Activated CD4-positive, alpha-beta T cell treated with anti-CD3 and anti-CD28 coated beads, Interleukin-2, amount 50 U/mL, for 1 hour (primary cell): ENCODE results near the gene RAB3IP.

Experiments
- DNase-seq: peaks from one replicate; pipeline ENCODE4 v3.0.0-alpha.2; 2020

The RAB3IP gene, protein sequence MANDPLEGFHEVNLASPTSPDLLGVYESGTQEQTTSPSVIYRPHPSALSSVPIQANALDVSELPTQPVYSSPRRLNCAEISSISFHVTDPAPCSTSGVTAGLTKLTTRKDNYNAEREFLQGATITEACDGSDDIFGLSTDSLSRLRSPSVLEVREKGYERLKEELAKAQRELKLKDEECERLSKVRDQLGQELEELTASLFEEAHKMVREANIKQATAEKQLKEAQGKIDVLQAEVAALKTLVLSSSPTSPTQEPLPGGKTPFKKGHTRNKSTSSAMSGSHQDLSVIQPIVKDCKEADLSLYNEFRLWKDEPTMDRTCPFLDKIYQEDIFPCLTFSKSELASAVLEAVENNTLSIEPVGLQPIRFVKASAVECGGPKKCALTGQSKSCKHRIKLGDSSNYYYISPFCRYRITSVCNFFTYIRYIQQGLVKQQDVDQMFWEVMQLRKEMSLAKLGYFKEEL

DNA sequence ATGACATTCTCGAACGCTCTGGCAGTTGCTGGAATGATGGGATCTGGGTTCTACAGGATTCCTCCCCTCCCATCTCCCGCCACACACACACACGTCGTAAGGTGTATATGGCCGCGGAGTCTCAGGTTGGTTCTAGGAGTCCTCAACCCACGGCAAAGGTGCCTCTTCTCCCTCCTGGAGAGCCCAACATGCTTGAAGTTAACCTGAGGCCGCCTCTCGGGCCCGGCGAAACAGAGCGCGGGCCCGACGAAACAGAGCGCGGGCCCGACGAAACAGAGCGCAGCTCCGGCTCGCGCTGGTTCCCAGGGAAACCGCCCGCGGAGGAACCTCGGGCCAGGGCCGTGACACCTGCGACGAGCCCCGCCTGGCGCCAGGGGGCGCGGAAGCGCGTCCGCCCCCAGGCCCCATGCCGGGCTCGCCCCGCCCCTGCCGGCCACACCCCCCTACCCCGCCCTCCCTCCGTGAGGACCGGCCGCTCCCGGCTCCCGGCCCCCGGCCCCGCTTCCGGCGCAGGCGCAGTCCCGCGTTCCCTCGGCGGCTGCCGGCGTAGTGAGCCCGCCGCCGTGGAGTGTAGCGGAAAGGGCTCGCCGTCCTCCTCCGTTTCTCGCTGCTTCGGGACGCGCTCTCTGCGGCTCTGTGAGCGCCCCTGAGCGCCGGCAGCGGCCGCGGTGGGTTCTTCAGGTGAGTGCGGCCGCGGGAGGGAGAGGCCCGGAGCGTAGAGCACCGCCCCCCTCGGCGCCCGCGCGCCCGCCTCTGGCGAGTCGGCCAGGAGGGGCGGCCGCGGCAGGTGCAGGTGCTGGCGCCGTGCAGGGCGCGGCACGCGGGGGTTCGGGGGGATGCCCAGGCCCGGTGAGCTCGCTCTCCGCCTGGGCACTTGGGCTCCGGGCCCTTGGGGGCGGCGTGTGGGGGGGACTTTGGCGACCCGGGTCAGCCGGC, at the start of gene RAB3IP:
Gene RAB3IP (plus strand): TSS at position 510 of the 936 bp plus-strand sequence. CDS start 16,549 bp downstream, outside the sequence.
- DNase-seq: peak; percentile 90

DNA sequence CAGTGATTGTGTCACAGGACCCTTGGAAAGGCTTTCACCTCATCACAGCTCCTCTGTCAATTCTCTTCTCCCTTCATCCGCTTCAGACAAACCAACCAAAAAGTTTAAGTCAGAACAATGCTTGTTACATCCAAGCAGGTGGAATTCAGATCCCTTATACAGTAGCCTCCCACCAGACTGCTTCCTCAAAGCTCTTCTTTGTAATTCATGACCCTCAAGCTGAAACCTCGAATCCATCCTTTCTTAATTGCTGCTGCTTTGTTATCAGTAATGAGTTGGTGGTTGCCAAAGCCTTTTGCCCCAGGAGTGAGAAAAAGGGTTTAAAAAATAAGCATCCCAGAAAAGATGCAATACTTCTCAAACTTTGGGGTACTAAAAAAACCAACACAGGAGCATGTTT, 49.0 kb upstream of the RAB3IP start:
- DNase-seq: no peak

DNA sequence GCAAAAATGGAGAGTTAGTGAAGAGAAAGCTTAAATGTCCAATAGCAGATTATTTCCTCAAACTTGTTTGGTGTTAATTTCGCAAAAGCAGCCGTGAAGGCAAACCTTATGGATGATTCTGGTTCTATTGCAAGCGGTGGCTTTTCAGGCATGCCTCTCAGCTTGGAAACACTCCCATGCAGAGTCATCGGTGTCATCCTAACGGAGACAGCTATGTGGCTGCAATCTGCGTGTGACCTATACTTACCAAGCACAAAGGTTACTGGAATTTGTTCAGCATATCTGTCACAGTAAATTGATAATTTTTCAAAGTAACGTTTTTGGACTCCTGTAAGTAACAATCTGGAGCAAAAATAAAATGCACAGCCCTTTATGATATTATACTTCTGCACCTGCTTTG, 44.5 kb upstream of the RAB3IP start:
- DNase-seq: no peak

DNA sequence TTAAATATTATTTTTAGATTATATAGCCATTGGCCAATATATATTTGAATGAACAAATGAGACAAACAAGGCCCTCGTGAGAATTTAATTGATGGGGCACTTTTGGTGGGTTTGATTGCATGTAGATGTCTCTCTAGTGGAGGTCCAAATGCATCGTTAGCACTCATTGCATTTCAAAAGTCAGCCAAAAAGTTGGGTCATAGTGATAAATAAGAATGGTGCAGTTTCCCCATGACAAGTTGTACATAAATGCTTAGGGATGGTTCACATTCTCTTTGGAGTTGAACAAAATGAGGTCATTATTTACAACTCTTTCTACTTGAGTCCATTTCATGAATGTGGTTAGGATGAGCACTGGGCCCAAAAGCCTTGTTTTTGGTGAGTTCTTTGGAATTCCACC, 40.6 kb upstream of the RAB3IP start:
- no peak for DNase-seq

DNA sequence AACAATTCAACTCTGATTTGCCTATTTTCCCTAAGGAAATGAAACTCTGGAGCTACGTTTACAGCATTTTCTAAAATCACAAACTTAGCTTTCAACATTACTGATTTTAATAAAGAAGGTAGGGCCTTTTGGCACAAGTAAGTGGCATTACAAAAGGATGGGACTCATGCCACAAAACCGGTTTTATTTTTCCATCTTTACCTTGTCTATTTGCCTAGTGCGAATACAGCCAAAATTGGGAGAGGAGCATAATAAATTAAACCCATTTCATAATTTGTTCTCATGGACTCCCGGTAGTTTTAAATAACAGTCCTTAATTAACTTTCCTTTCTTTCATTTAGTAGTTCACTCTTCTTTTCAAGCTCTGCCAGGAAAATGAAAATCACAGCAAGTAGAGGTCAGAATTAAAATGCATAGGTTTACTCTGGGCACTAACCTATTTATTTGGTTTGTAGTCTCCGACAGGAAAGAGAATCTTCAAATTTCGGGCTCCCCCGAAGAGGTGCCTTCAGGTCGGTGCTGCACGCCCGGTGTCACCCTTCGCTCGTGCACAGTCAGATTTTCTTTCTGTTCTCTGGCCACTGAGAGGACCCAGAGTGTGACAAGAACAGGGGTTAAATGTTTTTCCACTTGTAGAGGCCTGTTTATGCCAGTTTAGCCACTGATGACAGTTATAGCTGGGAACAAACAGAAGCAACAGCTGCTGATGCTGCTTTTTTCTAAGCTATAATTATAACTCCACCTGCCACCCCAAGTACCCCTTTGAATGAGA, 39.7 kb upstream of the RAB3IP start, which contains the start of gene BEST3:
Gene BEST3 (minus strand): TSS at position 535 of the 772 bp plus-strand sequence. CDS start 1,505 bp downstream, outside the sequence.
- no peak for DNase-seq

DNA sequence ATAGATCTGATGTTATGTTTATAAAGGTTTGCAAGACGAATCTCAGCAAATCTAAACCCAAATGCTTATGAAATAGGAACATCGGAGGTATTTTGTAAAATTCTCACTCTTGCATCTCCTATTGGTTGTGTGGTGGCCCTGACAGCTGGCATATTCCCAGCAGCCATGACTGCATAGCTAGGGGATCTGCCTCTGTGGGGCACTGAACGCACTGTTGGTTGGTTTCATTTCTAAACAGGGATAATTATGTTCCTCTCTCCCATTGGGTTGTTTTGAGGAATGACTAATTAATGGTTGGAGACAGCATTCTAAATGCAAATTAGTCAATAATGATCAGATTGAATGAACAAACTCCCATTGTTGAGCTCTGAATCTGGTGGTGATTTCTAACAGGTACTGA, 36.8 kb upstream of the RAB3IP start:
- DNase-seq: no peak

DNA sequence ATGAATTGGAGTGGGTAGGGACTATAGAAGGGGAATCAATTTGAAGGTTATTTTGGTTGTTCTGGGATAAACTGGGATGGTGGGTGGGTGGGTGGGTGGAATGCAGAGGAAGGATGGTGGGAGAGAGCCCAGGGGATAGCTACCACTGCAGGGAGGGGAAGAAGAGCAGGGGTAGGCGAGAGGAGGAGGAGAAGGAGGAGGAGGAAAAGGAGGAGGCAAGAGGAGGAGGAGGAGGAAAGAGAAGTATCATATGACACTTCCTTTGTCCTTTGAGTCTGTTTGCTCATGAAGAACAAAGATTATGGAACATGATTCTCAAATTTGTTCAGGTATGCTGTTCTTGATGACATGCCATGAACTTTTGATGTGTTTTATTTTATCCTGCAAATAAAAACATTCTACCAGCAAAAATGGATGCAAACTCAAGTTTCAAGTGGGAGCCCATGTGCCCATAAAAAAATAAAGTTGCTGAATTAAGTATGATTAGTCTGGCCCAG, 35.5 kb upstream of the RAB3IP start:
- no peak for DNase-seq

DNA sequence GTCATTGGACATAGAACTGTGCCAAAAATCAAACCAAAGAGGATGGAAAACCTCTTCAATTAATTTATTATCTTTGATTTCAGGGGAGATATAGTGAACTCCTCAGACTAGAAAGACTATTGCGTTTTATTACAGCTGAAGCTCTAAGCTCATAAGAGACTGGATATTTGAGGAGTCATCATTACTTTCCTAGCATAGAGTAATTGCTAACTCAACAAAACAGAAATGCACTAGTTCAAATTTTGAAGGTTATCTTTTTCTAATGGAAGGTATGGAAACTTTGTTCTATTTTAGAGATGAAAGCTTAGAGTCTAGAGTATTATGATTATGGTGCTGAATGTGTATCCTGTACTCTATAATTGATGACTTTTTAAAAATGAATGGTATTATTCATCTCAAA, 34.3 kb upstream of the RAB3IP start:
- no peak for DNase-seq

DNA sequence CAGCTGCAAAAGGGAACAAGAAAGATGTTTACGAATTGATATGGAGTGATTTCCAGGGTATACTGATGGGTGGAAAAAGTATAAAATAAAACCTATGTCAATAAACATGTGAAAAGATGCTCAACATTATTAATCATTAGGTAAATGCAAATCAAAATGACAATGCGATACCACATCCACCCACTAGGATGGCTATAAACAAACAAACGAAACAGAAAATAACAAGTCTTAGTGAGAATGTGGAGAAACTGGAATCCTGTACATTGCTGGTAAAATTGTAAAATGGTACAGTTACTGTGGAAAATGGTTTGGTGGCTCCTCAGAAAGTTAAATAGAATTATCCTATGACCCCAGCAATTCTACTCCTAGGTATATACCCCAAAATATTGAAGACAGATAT, 30.0 kb upstream of the RAB3IP start:
- DNase-seq: no peak

DNA sequence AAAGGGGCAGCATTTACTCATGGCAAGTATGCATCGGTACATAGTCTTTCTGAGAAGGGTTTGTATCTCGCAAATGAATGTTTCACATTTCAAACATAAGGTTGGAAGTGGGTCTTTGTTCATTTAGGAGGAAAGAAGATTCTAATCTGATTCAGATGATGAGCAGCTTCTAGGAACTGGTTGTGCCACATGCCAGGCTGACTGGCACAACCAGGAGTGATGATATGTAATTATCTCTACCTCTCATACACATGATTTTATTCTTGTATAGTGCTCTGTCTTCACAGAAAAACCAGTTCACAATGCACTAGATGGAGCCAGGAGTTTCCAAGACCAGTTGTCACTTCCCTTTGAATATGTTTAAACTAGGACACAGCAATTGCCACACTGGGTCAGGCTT, 25.8 kb upstream of the RAB3IP start:
- DNase-seq: no peak

DNA sequence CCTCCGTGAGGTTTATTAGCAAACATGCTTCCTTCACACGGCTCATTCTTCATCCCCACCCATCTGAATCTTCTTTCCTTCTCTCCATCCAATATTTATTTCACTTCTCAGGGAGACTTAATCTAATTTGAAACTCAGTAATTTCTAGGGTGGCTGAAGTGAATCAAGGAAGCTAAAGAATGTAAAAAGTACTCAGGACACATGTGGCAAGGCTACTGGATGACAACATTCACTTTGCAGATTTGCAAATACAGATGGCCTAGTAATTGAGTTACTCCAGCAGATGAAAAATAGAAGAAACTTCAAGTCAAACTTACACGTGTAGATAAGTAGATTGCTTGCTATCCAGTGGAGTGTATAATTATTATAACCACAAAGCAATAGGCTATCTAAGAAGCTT, 24.1 kb upstream of the RAB3IP start:
- DNase-seq: no peak

DNA sequence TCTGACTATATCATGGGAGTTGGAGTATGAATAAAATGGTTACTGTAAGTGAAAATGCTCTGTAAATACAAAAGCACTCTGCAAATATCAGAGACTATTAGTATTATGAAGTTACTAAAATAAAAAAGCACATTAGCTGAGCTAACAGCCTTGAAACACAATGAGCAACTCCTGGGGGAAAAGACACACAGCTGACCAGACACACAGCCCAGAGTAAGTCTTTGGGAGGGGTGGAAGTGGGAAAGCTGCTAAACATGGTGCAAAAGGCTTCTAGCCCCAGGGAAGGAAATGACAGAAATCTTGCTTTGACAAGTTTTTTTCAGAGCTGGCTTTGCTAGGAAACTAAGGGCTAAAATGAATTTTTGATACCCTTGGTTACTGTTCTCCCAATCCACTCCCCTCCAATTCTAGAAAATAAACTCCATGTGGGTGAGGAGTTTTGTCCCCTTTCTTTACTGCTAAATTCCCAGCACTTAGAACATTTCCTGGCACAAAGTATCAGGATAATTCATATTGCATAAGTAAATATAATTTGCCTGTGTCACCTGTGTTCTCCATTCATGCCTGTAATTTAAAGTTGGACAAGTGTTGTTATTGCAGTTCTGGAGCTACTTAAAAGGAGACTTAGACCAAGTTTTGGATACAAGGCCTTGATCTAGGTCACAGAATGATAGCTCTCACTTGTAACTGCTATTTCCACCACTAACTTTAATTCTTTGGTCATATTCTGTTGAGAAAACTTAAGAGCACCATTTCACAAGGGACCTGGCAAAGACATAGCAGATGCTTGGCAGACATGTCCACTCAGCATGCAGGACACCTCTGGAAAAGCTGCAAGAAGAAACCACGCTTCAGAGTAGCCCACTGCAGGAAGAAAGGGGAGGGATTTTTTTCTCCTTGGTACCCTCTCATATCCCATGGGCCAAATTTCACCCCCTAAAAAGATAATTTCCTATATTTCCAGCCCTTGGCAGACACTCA, 19.0 kb upstream of the RAB3IP start:
- DNase-seq: no peak

DNA sequence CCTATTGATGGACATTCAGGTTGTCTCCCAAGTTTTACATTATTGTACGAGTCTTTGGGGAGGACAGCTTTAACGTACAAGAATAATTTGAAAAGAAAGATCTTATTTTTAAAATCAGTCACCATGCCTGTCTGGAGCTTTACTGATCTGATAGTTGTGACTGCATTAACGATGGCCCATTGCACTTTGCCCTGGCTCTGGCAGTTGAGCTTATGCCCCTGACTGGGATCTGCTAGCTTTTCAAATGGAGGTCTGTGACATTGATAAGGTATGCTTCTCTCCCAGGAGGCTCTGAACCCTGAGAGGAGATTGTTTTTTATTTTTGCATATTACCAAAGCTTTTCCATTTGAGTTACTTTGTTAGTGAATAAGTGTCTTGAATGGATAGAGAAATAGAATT, 17.9 kb upstream of the RAB3IP start:
- DNase-seq: no peak

DNA sequence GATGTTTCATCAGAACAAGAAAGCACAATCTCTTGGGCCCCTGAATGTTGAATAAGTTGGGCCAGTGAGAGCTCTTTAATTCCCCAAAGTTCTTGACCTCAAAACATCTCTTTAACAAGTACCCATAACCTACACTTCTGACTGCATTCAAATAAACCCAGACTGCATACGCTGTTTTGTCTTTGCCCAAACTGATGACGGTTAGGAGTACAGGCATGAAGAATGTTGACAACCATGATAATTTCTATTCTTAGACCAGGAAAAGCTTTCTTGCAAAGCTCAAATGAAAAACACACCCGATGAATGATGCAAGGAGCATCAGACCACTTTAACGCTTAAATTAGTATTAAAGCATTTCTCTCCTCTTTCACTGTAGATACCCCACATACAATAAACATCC, 11.7 kb upstream of the RAB3IP start:
- DNase-seq: no peak

DNA sequence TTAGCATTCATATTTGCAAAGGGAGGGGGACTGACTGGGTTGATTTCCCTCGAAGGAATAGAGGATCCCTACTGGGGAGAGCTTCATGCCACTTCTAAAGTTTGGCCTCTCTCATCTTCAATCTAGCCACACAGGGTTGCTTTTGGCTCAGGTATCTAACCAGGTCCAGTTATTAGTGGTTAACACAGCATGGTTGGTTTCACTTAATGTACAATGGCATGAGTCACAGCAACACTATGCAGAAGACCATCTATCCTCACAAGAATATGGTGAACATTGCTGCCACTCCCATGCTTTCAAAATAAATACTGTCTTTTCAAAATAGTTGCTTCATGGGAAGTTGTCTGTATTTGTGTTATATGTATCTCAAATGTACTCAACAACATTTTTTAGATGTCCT, 6.6 kb upstream of the RAB3IP start:
- DNase-seq: no peak

DNA sequence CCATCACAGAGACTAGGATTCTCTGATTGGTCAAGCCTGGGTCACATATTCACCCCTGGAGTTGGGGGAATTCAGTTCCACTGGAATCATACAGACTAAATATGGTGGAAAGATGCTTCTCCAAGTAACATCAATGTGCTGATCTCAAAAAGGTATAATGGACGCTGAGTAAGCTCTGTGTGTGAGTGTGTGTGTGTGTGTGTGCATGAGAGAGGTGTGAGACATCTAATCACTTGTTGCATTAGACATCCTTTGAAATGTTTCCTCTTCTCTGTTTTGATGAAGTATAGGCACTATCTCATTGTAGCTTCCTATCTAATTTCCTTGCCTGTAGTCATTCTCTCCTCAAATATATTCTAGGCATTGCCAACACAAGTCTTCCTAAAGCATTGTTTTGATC, 5.0 kb upstream of the RAB3IP start:
- no peak for DNase-seq

DNA sequence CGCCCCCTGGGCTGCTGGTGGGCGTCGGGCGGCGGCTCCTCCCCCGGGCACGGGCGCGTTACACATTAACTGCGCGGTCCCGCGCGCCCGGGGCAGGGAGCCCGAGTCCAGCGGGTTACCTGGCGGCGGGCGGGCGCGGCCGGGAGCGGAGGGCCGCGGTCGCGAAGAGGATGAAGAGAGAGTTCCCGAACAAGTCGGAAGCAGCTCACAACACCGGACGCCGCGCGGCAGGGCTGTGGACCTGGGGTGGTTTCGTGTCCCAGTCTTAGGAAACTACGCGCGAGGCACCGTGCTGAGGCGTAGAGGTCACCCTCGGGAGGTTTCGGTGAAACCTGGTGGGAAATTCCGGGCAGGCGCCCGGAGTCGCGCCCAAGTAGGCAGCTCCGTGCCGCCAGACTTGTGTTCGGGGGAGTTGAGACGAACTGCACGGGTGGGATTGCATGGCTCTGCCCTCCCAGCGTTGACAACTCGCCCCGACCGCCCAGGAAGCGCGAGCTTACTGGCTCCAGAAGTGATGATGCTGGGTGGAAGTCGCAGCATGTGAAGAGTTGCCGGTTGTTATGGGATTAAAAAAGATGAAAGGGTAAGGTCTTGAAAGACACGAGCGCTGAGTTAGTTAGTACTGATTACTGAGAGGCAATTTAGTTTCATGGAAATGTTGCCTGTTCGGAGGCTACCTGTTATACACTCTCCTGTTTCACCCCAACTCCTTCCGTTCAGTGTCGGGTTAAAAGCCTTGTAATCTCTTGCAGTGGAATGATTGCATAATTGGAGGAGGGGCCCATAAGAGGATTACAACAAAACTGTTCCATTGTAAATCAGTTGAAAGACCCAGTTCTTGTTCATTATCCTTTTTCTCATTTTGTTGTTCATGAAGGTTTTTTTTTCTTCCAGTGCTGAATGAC, 879 bp downstream of the RAB3IP start:
- peak; percentile 57 for DNase-seq

DNA sequence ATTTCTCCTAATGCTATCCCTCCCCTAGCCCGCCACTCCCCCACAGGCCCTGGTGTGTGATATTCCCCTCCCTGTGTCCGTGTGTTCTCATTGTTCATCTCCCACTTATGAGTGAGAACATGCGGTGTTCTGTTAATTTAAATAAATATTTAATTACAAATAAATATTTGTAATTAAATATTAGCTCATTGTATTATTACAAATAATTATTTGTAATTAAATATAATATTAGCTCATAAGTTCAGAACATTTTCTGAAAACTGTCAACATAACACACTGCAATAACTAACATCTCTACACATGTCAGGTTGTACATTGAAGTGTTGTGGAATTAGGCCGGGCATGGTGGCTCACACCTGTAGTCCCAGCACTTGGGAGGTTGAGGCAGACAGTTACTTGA, 5.4 kb downstream of the RAB3IP start:
- DNase-seq: no peak

DNA sequence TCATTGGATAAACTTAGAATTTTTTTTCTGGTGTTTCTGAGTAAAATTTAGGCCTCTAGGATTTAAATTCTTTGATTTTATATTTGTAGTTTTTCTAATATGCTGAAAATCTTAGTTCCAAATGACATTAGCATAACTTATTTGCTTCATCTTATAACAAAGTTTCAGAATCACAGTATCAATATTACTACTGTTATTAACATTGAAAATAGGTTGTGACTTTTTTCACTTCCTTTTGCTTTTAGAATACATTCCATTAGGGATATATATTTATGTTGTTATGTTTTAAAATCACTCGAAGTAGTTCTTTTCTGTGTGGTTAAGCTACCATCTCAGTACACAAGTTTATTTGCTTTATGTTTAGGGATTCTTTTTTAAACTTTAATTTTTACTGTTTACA, 12.8 kb downstream of the RAB3IP start:
- DNase-seq: no peak

DNA sequence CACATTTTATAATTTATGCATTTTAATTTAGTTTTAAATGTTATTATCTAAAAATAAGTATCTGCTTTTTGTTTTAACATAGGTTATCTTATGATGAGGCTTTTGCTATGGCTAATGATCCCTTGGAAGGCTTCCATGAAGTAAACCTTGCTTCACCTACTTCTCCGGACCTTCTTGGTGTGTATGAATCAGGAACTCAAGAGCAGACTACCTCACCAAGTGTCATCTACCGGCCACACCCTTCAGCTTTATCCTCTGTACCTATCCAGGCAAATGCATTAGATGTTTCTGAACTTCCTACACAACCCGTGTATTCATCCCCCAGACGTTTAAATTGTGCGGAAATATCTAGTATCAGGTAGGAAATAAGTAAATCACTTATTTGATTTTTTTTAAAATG, 16.6 kb downstream of the RAB3IP start:
- DNase-seq: no peak
